Spleen (tissue), 7 donors: ENCODE data around the gene ATP1A4.

ENCODE experiments used
- POLR2A ChIP-seq, 3 donors: fragments of 450-650 bp; IDR thresholded peaks; one replicate each; pipeline ENCODE4 v1.5.1; 2017; ENCODE audit warnings: antibody characterized with exemption in 3 of 3, mild to moderate bottlenecking in 1 of 3
- POLR2AphosphoS5 ChIP-seq, 3 donors: sonication (generic); formaldehyde crosslinking; IDR thresholded peaks; one replicate each; pipeline ENCODE4 v1.5.1; 2017; ENCODE audit warnings: antibody characterized with exemption in 3 of 3
- TF ChIP-seq, protein P1 (sequence below), 11 experiments: fragments of 200-600 bp in 7 of 11; fragments of 450-650 bp in 4 of 11; sonication (generic) in 4 of 11; IDR thresholded peaks in 8 of 11; conservative IDR thresholded peaks in 3 of 11; 1 replicate in 7 of 11; 2 replicates in 4 of 11; pipeline versions ENCODE4 v1.4.0 to v1.8.0; 2016 to 2021; ENCODE audit warnings: antibody characterized with exemption in 11 of 11, inconsistent platforms in 4 of 11, mild to moderate bottlenecking in 1 of 11
- donor health status: DM: no; HTN: no; CAD: no; lungs with moderate emphysema.
- donor health status: DM: no; HTN: no; CAD: no.
- donor health status: DM: no; HTN: no; CAD: no.

DNA sequence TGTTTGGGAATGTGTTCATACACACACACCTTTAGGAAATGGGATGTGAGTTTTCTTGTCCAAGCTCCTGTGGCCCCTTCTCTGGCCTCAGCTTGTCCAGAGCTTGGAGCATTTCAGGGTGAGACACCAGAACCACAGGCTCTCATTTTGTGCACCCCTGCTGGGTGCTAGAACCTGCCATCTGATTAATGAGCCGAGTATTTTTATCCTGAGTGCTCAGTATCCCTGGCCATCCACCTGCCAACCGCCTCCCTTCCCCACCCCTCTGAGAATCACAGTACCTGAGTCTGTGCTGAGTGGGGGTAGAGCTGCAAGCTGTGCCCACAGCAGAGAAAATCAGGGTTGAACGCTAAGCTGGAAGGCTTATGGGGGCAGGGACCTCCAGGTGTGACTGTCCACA is 40.4 kb downstream of the ATP1A4 start:
- TF ChIP-seq POLR2A (IDR thresholded peaks at IDR 0.05), result no peak
- TF ChIP-seq, protein P1, sequence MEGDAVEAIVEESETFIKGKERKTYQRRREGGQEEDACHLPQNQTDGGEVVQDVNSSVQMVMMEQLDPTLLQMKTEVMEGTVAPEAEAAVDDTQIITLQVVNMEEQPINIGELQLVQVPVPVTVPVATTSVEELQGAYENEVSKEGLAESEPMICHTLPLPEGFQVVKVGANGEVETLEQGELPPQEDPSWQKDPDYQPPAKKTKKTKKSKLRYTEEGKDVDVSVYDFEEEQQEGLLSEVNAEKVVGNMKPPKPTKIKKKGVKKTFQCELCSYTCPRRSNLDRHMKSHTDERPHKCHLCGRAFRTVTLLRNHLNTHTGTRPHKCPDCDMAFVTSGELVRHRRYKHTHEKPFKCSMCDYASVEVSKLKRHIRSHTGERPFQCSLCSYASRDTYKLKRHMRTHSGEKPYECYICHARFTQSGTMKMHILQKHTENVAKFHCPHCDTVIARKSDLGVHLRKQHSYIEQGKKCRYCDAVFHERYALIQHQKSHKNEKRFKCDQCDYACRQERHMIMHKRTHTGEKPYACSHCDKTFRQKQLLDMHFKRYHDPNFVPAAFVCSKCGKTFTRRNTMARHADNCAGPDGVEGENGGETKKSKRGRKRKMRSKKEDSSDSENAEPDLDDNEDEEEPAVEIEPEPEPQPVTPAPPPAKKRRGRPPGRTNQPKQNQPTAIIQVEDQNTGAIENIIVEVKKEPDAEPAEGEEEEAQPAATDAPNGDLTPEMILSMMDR (IDR thresholded peaks at IDR 0.05 in 8 of 11, conservative IDR thresholded peaks at IDR 0.05 in 3 of 11), result no peak
- no peak for TF ChIP-seq POLR2AphosphoS5 (IDR thresholded peaks at IDR 0.05)
